HG03095 (cell line): ENCODE measurements around the gene PHF20.
A peak's percentile ranks its signal among the peaks of the same experiment; 100 is the strongest.
"Not testable (repeated sequence)": the region's sequence is repeated elsewhere in the genome, so short reads cannot be mapped to it uniquely, and the experiment has no call there.

Experiments used
- ATAC-seq: cut with Tn5 transposase; IDR thresholded peaks from one replicate; pipeline ENCODE4 v1.9.1; 2021; ENCODE audit warnings: moderate library complexity; ENCODE audit not compliant: unreplicated experiment

PHF20 gene

DNA sequence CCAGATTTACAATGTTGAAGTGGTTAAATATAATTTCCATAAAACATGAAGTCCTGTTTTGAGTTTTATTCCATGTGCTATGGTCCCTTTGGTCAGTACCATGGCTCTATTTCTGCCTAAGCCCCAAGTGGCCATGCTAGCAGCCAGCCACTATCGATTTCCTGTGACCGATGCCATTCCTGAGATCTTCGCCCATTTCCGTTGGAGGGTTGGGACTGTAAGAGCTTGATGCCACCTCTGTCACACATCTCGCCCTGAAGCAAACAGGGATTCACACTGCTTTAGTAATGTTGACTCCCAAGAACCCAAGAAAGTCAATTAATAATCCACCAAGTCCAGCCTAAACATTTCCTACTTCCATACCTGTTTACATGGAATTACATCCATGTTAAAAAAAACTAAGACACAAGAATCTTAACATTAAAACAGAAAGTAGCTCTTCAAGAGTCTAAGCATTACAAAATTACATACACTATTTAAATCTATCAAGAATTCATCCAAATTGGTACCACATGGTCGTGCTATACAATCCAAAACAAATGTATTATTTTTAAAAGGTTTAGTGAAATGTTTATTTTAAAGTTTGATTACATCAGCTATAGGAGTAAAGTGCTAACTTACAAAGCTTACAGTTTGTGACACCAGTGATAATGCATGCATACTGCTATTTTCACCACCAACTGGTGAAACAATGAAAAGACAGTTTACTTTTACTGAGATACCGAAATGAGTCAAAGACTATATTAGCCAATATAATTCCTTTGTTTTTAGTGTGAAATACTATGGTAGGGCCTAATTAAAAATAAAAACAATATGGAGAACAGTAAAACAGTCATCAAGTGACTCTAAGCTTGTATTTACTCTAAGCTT, 32.3 kb upstream of the PHF20 start:
- no peak for ATAC-seq

DNA sequence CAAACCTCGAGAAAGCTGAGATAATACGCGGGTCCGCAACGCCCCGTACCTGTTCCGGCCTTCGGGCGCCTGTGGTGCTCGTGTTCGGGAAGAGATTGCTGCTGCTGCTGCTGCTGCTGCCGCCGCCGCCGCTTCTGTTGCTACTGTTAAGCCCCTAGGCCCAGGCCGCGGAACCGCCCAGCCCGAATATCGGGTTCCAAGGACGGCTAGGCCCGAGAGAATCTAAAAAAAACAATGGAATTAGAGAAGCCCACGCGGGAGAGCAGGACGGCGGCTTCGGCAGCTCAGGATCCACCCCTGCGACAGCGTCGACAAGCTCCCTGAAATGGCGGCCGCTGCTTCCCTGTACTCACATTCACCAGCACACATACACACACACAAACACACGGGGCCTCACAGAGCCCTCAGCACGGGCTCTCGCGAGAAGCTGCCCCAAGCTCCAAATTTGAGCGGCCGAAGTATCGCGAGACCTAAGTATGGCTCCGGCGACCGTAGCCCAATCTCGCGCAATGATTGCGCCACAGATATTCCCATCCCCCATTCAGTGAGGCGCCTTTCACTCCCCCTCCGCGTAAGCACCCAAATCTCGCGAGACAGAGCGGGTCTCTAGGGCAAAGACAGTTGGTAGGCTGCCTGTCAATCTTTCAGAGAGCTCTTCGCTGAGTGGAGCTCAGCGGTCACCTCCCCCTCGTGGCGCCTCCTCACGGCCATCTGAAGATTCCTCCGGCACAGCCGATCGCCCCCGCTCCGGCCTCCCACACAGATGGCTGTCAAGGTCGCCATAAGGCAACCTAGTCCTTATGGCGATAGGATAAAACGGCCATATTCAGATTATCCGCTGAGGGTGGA, 29.7 kb upstream of the PHF20 start, which contains the start of gene RBM39:
RBM39 (minus strand) TSS at position 369 of the 849 bp plus-strand sequence. CDS start 1,386 bp downstream, outside the sequence.
- peak; percentile 79 for ATAC-seq

DNA sequence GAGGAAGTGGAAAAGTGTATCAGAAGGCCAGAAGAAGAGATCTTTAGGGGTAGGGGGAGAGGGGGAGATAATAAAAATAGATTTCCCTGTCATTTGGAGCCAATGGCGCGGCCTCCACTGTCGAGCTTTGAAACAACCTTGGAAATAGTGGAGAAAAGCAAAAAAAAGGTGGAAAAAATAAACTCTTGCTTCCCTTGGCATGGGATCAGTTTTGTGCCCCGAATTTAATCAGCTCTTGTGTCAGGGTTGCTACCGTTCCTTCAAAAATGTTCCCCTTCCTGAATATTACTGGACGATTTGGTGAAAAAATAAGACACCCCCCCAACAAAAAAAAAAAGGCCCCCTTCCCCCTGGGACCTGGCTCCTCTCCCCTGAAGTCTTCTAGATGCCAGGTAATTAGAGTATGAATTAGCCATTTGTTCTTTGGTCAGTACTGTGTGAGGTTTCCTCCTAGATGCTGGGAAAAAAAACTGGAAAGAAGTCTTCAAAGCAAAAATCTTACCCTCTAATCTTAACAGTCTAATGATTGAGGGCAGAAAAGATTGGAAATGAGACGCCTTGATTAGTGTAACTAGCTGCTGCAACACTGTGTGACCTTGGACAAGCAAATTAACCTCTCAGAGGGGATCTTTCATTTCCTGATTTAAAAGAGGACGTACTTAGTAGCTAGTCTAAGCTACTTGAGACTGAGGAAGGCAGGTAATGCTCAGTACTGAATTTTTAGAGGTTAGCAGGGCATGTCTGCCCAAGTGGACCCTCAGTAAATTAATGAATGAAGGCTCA, 28.9 kb upstream of the PHF20 start:
- peak; percentile 26 for ATAC-seq

DNA sequence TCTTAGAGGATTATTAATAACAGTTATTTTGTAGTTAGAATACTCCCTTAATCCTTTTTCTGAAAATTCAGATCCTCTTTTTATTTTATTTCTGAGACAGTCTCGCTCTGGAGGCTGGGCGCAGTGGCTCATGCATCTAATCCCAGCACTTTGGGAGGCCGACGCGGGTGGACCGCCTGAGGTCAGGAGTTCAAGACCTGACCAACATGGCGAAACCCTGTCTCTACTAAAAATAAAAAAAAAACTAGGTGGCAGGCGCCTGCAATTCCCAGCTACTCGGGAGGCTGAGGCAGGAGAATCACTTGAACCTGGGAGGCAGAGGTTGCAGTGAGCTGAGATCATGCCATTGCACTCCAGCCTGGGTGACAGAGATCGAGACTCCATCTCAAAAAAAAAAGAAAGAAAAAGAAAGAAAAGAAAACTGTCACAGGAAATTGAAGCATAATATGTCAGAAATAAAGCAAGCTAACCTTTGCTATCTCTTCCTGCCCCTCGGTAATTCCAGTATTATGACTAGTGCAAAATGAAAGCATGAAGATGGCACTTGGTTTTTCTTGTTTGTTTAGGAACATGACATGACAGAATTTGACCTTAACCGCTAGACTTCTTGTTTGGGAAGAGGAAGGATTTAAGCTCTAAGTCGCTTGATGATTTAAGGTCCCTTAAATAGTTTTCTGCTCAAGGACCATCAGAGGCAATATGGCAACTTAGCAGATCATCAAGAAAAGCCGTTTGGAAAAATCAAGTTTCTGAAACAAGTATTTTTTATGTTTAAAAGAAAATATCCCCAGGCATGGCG, 27.9 kb upstream of the PHF20 start:
- ATAC-seq: no peak

DNA sequence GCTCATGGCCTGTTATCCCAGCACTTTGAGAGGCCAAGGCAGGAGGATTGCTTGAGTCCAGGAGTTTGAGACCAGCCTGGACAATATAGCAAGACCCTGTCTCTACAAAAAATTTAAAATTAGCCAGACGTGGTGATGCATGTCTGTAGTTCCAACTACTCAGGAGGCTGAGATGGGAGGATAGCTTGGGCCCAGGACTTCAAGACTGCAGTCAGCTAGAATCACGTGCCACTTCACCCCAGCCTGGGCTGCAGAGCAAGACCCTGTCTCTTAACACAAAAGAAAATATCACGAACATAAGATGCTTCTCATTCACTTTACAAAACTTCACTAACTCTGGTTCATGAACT, 27.3 kb upstream of the PHF20 start:
- ATAC-seq: not testable (repeated sequence)

DNA sequence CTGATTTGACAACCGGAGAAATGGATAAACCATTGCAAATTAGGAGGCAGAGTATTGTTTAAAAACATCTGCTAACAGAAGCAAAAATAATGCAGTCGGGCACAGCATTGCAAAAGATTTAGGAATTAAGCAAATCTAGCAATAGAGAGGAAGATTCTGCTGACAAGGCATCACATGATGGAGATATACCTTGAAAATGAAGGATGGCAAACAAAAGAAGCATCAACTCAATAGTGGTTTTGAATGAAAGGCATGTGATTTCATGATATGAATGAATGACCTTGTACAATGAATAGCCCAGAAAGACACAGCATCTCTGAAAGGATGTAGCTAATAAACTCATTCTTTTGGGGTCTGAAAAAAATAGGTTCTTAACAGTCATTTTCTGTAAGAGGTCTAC, 21.2 kb upstream of the PHF20 start:
- ATAC-seq: no peak

DNA sequence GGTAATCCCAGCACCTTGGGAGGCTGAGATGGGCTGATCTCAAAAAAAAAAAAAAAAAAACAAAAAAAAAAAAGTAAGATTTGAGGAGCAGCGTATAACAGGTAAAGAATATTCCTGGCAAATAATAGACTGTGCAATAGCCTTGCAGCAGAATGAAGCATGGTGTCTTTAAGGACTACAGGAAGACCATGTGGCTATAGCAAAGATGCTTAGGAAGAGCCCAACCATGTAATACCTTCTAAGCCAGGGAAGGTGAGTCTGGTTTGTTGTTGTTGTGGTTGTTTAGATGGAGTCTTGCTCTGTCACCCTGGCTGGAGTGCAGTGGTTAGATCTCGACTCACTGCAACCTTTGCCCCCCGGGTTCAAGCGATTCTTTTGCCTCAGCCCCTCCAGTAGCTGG, 15.4 kb upstream of the PHF20 start:
- no peak for ATAC-seq

DNA sequence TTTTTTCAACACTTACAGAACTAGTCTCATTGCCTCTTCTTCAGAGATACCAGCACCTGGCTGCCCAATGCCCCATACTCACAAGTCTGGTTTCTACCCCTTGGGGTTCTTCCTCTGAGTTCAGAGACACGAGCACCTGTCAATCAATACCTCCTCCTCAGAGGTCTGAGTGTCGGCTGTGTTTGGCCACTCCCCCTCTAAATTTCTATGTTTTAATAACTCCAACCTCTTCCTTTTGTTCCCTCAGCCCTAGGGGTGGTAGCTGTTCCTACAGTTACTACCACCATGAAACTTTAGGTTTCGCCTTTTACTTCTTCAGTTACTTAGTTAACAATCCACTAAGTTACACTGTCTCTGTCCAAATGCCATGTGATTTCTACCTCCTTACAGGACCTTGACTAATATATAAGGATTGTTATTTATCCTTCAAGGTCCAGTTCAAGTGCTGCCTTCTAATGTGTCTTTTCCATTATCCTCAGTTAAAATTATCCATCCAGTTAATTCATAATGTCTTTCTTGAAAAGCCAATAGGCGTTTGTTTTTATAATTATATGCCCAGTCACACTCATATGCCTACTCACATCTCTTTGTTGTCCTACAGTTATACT, 14.6 kb upstream of the PHF20 start:
- no peak for ATAC-seq

DNA sequence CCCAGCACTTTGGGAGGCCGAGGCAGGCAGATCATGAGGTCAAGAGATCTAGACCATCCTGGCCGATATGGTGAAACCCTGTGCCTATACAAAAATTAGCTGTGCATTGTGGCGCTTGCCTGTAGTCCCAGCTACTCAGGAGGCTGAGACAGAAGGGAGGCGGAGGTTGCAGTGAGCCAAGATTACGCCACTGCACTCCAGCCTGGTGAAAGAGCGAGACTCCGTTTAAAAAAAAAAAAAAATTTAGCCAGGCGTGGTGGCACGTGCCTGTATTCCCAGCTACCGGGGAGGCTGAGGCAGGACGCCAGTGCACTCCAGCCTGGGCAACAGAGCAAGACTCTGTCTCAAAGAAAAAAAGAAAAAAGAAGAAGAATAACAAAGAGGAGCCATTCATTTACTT, 10.3 kb upstream of the PHF20 start:
- ATAC-seq: not testable (repeated sequence)

DNA sequence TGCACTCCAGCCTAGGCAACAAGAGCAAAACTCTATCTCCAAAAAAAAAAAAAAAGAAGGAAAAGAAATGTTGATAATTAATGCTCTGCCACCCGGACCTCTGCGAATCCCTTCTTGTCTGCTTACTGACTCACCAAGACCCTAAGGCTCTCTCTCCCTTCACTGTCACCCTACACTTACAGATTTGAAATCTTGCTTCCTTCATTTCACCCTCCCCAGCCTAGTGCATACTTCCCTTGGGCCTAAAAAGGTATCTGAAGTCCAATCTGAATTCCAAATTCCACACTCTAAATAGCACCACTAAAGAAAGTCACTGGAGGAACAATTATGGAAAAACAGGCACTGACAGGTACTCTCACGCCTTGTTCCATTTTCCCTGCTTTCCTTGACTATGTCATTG, 9.4 kb upstream of the PHF20 start:
- no peak for ATAC-seq

DNA sequence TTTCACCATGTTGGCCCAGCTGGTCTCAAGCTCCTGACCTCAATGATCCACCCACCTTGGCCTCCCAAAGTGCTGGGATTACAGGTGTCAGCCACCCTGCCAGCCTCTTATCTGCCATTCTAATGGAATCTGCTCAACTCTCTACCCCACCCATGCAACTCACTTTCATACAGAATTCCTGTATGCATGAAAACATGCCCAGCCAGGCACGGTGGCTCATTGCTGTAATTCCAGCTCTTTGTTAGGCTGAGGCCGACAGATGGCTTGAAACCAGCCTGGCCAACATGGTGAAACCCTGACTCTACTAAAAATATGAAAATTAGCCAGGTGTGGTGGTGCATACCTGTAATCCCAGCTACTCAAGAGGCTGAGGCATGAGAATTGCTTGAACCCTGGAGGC, 6.9 kb upstream of the PHF20 start:
- not testable (repeated sequence) for ATAC-seq

DNA sequence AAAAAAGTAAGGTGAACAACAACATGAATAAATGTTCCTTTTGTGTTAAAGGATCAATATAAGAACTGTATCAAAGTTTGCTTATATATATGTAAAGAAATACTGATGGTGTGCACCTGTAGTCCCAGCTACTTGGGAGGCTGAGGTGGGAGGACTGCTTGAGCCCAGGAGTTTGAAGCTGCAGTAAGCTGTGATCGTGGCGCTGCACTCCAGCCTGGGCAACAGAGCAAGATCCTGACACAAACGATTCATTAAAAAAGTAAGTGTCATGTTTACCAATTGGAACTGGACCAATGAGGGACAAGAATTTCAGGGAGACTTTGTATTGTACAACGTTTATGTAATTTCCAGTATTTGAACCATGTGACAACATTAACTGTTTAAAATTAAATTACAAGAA, 5.0 kb upstream of the PHF20 start:
- no peak for ATAC-seq

DNA sequence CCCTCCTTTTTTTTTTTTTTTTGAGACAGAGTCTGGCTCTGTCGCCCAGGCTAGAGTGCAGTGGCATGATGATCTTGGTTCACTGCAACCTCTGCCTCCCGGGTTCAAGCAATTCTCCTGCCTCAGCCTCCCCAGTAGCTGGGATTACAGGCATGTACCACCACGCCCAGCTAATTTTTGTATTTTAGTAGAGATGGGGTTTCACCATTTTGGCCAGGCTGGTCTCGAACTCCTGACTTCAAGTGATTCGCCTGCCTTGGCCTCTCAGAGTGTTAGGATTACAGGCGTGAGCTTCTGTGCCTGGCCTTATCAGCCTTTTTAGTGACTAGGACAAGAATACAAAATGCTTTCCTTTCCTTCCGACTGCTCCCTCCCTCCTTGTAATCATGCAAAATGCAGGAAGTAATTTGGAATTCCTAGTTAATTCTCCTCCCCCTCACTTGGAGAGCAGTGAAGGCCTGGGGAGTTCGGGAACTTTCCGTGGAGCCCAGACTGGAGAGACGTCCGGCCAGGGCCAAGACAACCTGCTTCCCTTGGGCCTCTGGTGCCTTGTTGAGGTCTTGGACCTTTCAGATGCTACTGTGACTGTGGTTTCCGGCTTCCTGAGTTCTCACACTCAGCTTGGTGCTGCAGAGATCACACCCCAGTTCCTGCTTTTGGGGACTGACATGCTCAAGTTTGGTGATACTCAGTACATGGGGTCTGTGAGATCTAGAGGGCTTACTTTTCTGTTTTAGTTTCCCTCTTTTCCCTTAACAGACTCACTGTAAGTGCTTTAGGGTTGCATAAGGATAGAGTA, 3.9 kb upstream of the PHF20 start:
- ATAC-seq: peak; percentile 59

DNA sequence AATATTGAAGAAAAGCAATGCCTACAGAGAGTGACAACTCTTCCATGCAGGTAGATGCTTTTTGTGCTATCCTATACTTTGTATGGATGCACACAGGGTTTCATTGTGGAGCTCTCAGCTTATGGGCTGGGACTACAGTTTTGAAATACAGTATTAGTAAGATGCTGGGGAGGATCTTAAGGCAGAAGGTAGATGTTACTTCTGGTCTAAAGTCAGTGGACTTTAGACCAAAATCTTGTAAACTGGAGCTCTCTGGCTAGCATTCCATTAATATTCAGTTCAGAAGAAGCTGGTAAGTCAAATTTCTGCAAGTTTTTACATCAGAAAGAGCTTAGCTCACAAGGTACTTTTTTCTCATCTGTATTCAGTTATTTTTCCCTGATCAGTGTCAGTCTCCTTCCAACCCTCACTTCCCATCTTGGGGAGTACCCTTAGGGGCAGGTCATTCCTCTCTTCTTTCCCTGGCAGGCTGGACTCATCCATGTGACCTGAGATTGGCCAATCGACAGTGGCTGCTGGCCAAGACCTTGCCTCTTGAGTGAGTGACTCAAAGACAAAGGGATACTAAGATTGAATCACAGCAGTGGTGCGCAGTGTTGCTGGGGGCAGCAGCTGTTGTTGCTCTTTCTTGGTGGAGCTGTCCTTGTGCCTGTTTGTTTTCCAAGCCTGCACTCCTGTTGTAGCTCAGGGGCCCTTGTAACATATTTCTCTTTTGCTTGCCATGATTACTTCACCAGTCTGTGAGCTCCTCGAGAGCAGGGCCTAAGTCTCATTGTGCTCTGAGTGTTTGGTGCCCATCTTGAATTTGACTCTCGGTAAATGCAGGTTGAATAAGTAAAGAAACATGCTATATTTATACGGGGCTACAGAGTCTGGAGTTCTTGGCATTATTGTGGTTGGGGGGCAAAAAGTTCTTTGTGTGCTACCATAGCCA, 2.8 kb upstream of the PHF20 start:
- ATAC-seq: no peak

DNA sequence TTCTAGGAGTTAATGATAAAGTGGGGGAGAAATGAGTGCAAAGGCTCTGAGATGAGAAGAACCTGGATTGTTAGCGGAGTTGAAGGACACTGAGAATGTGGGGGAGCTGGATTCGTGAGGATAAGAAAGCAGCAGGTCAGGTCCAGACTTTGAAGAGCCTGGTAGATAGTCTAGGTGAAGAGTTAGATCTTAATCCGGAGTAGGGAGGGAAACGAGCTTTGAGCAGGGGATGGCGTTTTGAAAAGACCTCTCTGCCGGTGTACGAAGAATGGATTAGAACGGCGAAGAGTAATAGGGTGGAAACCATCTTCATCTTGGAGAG, 487 bp upstream of the PHF20 start:
- no peak for ATAC-seq

DNA sequence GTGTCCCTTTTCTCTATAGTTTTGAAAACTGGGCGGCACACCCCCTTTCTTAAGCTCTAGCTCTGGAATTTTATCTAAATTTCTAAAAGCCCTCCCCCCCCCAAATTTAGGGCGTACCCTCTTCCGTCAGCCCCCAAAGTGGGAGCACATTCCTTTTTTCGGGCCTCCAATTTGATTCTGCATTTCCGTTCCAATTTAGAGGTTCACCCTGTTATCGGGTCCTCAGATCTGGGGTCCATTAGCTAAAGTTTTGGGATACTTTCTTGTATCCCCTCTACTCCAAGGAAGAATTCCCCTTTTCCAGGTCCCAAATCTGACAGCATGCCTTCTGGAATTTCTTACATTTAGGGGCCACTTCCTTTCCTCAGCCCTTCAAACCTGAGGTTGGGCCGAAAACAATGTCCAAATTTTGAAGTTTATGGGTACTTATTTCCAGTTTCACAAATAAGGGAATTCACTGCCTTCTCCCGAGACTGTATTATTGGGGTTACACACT, 796 bp downstream of the PHF20 start:
- ATAC-seq: no peak

DNA sequence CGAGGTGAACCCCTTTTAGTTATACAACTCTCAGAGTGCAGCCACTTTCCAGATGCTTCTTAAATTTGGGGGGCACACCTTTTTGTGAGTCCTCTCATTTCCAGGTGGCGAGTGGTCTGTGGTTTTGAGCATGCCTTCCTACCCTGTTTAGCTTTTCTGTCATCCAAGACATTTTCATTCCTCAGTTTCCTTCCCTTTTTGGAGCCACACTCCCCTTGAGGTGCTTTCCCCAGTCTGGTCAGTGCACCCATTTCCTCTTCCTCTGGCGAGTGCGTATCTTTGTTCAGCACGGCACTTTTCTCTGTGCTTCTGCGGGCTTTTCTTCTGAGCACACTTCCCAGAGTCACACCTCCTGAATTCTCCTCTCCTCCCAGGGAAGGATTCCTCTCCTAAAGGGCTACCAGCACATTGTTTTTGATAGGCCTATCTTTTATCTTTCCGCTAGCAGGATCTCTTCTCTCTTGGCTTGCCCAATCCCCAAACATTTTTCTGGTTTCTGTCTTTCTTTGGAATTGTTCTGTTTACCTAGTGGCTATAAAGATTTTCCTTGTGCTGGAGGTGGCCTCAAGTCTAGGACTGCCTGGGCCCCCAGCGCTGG, 1.4 kb downstream of the PHF20 start:
- no peak for ATAC-seq

DNA sequence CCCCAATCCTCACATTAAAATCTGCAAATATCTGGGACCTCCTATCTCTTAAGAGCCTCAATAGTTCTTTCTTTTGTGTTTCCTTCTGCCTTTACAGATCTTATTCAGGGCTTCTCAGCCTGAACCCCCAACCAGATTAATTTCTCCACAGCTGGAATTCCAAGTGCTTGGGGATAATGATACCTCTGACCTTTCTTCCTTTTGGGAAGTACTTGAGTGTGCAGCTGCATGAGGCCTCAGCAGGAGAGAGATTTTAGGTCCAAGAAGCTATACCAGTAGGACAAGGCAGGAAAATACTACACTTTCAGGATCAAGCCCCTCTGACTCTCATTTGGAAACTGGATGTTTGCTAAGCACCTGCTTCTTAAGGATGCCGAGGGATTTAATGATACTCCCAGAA, 2.6 kb downstream of the PHF20 start:
- ATAC-seq: no peak
